Esophagus muscularis mucosa (tissue), 4 donors: ENCODE measurements around the gene TMEM130. TPM values are rescaled to one million over a fixed set of nuclear protein-coding genes. Genes with fewer than 3 reads are reported as not detected.
A peak's percentile ranks its signal among the peaks of the same experiment; 100 is the strongest.

ENCODE experiments used
- DNase-seq: peaks from one replicate; pipeline ENCODE4 v3.0.0-alpha.2; 2017; ENCODE audit errors: extremely low spot score
- H3K27ac ChIP-seq, 4 donors: fragments of 200-600 bp; sonication (generic); replicated peaks in 1 of 4; 1 replicate in 3 of 4; 2 replicates in 1 of 4; pipeline ENCODE4 v1.5.1; 2016 to 2019; ENCODE audit warnings: mild to moderate bottlenecking in 1 of 4
- H3K27me3 ChIP-seq, 4 donors: fragments of 200-600 bp; sonication (generic); one replicate each; pipeline versions ENCODE4 v1.5.1 to v1.6.0; 2016 to 2019
- H3K36me3 ChIP-seq, 4 donors: fragments of 200-600 bp; sonication (generic); one replicate each; pipeline ENCODE4 v1.5.1; 2016 to 2019
- H3K4me1 ChIP-seq, 4 donors: fragments of 200-600 bp; sonication (generic); one replicate each; pipeline ENCODE4 v1.5.1; 2016 to 2019
- H3K4me3 ChIP-seq, 4 donors: fragments of 200-600 bp; sonication (generic); 1 replicate in 2 of 4; 2 replicates in 2 of 4; pipeline ENCODE4 v1.5.1; 2016 to 2019; ENCODE audit warnings: mild to moderate bottlenecking in 4 of 4, moderate library complexity in 1 of 4
- H3K9me3 ChIP-seq, 4 donors: fragments of 200-600 bp; sonication (generic); 1 replicate in 3 of 4; 2 replicates in 1 of 4; pipeline ENCODE4 v1.5.1; 2016 to 2019
- CTCF ChIP-seq, 3 experiments: fragments of 200-600 bp in 2 of 3; fragments of 450-650 bp in 1 of 3; sonication (generic) in 2 of 3; IDR thresholded peaks; one replicate each; pipeline ENCODE4 v1.5.1; 2017 to 2019; ENCODE audit warnings: antibody characterized with exemption in 3 of 3, mild to moderate bottlenecking in 2 of 3, moderate library complexity in 1 of 3
- EP300 ChIP-seq: sonication (generic); formaldehyde crosslinking; IDR thresholded peaks from one replicate; pipeline ENCODE4 v1.6.1; 2017; ENCODE audit warnings: antibody characterized with exemption
- POLR2A ChIP-seq: fragments of 450-650 bp; IDR thresholded peaks from one replicate; pipeline ENCODE4 v1.6.1; 2017; ENCODE audit warnings: antibody characterized with exemption, moderate library complexity, mild to moderate bottlenecking, low read depth
- POLR2AphosphoS5 ChIP-seq, 2 donors: sonication (generic); formaldehyde crosslinking; IDR thresholded peaks; one replicate each; pipeline ENCODE4 v1.6.1; 2017; ENCODE audit warnings: antibody characterized with exemption in 2 of 2
- WGBS: methylation state at CpG from one replicate; pipeline ENCODE4 v1.1.5; 2018; 5-methylcytosine and 5-hydroxymethylcytosine counted together
- intact Hi-C: fragments of 100-400 bp; cut with DNase I; formaldehyde crosslinking; loops from one replicate; pipeline ENCODE4 v1.15.1; 2023
- total RNA-seq, 4 donors: library from RNA; depleted of rRNA; stranded (reverse); fragments of >200 nt; gene quantifications; one replicate each; pipeline versions ENCODE4 v1.1.0 to v1.2.1, GENCODE V29; 2016

Gene TMEM130
- total RNA-seq, 4 donors from 2014 or later: 0.57 to 2.3 (median 0.87) TPM

- TF ChIP-seq CTCF (IDR thresholded peaks at IDR 0.05) (peak in 2 of 3 experiments; percentile 12 to 18), POLR2A (no peak)
- no peaks in the 10 kb centered on the region for H3K9me3 ChIP-seq
- peaks cover 8 to 18% (median 13%) of the 10 kb centered on the region in 4 donors for H3K4me1 ChIP-seq
- H3K4me3 ChIP-seq: no peak overlapping the region
- intact Hi-C loops: no loop called here
- H3K27ac ChIP-seq: no peak overlapping the region
- H3K36me3 ChIP-seq: no peaks in the 10 kb centered on the region
- H3K27me3 ChIP-seq: no peaks in the 10 kb centered on the region
- no peak for DNase-seq
- WGBS: 17% methylated on average over 1 of the region's 13 CpGs
Measured at GRCh38 chr7:98826811-98827231, 43.0 kb downstream of the TMEM130 start.

- Histone ChIP-seq H3K4me1 (peaks cover 5 to 18% (median 13%) of the 10 kb centered on the region in 4 donors), H3K27ac (no peak overlapping the region), H3K9me3 (no peaks in the 10 kb centered on the region), H3K4me3 (no peak overlapping the region), H3K36me3 (no peaks in the 10 kb centered on the region), H3K27me3 (no peaks in the 10 kb centered on the region)
- TF ChIP-seq EP300: no peak
- no peak for TF ChIP-seq POLR2A
- TF ChIP-seq CTCF (IDR thresholded peaks at IDR 0.05): no peak
- TF ChIP-seq POLR2AphosphoS5 (IDR thresholded peaks at IDR 0.05): no peak
- WGBS: 45% methylated on average over 16 of the region's 20 CpGs
- no peak for DNase-seq
- intact Hi-C loops: no loop called here
Measured at GRCh38 chr7:98826387-98826786, 43.4 kb downstream of the TMEM130 start.

GRCh38 chr7:98823226-98823625 is 46.6 kb downstream of the TMEM130 start:
- intact Hi-C loops: no loop called here
- no peak overlapping the region for H3K27ac ChIP-seq

GRCh38 chr7:98821348-98821747 is 48.5 kb downstream of the TMEM130 start:
- 90% methylated on average over 1 of the region's 1 CpG for WGBS
- intact Hi-C loops: no loop called here

More at GRCh38 chr7:98823226-98823625, 46.6 kb downstream of the TMEM130 start:
- 95% methylated on average over 4 of the region's 4 CpGs for WGBS
- no peak for DNase-seq
- no peaks in the 10 kb centered on the region for H3K27me3 ChIP-seq
- H3K4me1 ChIP-seq: peaks cover 0 to 18% (median 13%) of the 10 kb centered on the region in 4 donors
- H3K36me3 ChIP-seq: no peaks in the 10 kb centered on the region
- H3K9me3 ChIP-seq: no peaks in the 10 kb centered on the region
- H3K4me3 ChIP-seq: no peak overlapping the region
- TF ChIP-seq POLR2A (no peak), CTCF (IDR thresholded peaks at IDR 0.05) (no peak), POLR2AphosphoS5 (IDR thresholded peaks at IDR 0.05) (no peak), EP300 (no peak)

More at GRCh38 chr7:98821348-98821747, 48.5 kb downstream of the TMEM130 start:
- TF ChIP-seq EP300 (no peak), POLR2AphosphoS5 (IDR thresholded peaks at IDR 0.05) (no peak), POLR2A (no peak), CTCF (IDR thresholded peaks at IDR 0.05) (no peak)
- DNase-seq: no peak
- Histone ChIP-seq H3K27me3 (no peaks in the 10 kb centered on the region), H3K9me3 (no peaks in the 10 kb centered on the region), H3K27ac (no peak overlapping the region), H3K36me3 (no peaks in the 10 kb centered on the region), H3K4me1 (peaks cover 4 to 10% (median 6%) of the 10 kb centered on the region in 4 donors), H3K4me3 (no peak overlapping the region)
